K562 (cell line): ENCODE measurements around the gene LTBP1. TPM values are rescaled to one million over a fixed set of nuclear protein-coding genes. Genes with fewer than 3 reads are reported as not detected.

Source experiments
- ATAC-seq: fragments of 200-7000 bp; cut with Tn5 transposase; 3 replicates; pipeline ENCODE4 v1.9.1; 2020; ENCODE audit warnings: moderate library complexity
- BruUV-seq: library from RNA; stranded (reverse); fragments of 400-500 nt; replicated peaks from 2 replicates; lab custom pipeline; 2021; lab: Mats Ljungman, UMichigan
- CTCF ChIA-PET: fragments of 300-600 bp; formaldehyde crosslinking; extraction: SDS; loops from one replicate; lab custom pipeline; 2021; ENCODE audit warnings: low intra/inter-chr PET ratio; lab: Yijun Ruan, JAX
- POLR2A ChIA-PET: fragments of 300-600, 350-650 bp; sonication (Branson Sonifier 250); formaldehyde crosslinking; extraction: SDS; loops from one replicate; lab custom pipeline; 2021; ENCODE audit warnings: antibody characterized with exemption, inconsistent platforms; lab: Yijun Ruan, JAX
- DNase-seq, 4 experiments: peaks; one replicate each; pipeline versions ENCODE4 v3.0.0 to v3.0.0-alpha.2; 2011 to 2018; ENCODE audit warnings: low spot score in 3 of 4, mixed read lengths in 3 of 4; ENCODE audit errors: extremely low read depth in 1 of 4
- FAIRE-seq: peaks from 2 replicates; lab custom pipeline; 2011; peaks lifted over from hg19 to GRCh38; lab: Jason Lieb, UNC
- H2AFZ ChIP-seq: 2 replicates; pipeline ENCODE4 v1.6.0; 2011; ENCODE audit warnings: low read depth, low read length, control low read depth, inconsistent platforms
- H3K27ac ChIP-seq: fragments of 200-600 bp; 3 replicates; pipeline ENCODE4 v1.8.0; 2011; ENCODE audit warnings: low read depth, mild to moderate bottlenecking, control low read depth, inconsistent platforms, low read length, moderate library complexity, mixed read lengths; ENCODE audit errors: extremely low read depth
- H3K27me3 ChIP-seq, 2 experiments: fragments of 300-600 bp in 1 of 2; 2 replicates in 1 of 2; 3 replicates in 1 of 2; pipeline versions ENCODE4 v1.6.0 to v1.8.0; 2011; ENCODE audit warnings: inconsistent platforms in 2 of 2, low read length in 2 of 2, mild to moderate bottlenecking in 1 of 2, mixed read lengths in 1 of 2, moderate library complexity in 1 of 2; ENCODE audit not compliant: control insufficient read depth in 2 of 2, insufficient read depth in 2 of 2
- H3K36me3 ChIP-seq: fragments of 300-600 bp; 3 replicates; pipeline ENCODE4 v1.8.0; 2011; ENCODE audit warnings: mild to moderate bottlenecking, low read length, inconsistent platforms; ENCODE audit not compliant: control insufficient read depth, insufficient read depth
- H3K4me1 ChIP-seq, 2 experiments: fragments of 200-600 bp in 1 of 2; replicated peaks in 1 of 2; 2 replicates in 1 of 2; 3 replicates in 1 of 2; pipeline versions ENCODE4 v1.5.1 to v1.8.0; 2011; ENCODE audit warnings: inconsistent platforms in 2 of 2, low read length in 2 of 2, mild to moderate bottlenecking in 1 of 2, mixed read lengths in 1 of 2, moderate library complexity in 1 of 2; ENCODE audit not compliant: control insufficient read depth in 2 of 2, insufficient read depth in 2 of 2
- H3K4me2 ChIP-seq: 2 replicates; pipeline ENCODE4 v1.6.1; 2011; ENCODE audit warnings: low read length, control low read depth, inconsistent platforms, mixed read lengths; ENCODE audit not compliant: insufficient read depth
- H3K4me3 ChIP-seq: fragments of 200-600 bp; sonication (generic), shearing (Covaris generic); 2 replicates; pipeline ENCODE4 v1.5.1; 2016; ENCODE audit warnings: control low read depth, inconsistent platforms
- H3K79me2 ChIP-seq: fragments of 200-600 bp; 3 replicates; pipeline ENCODE4 v1.8.0; 2011; ENCODE audit warnings: low read length, inconsistent platforms; ENCODE audit not compliant: control insufficient read depth, insufficient read depth
- H3K9ac ChIP-seq, 2 experiments: 2 replicates each; pipeline versions ENCODE4 v1.6.0 to v1.6.1; 2011; ENCODE audit warnings: low read depth in 2 of 2, low read length in 2 of 2, control low read depth in 1 of 2, inconsistent platforms in 1 of 2, mild to moderate bottlenecking in 1 of 2, mixed read lengths in 1 of 2; ENCODE audit not compliant: insufficient read depth in 1 of 2
- H3K9me1 ChIP-seq: one replicate; pipeline ENCODE4 v1.6.0; 2011; ENCODE audit warnings: inconsistent platforms, mild to moderate bottlenecking, low read length, moderate library complexity; ENCODE audit not compliant: control insufficient read depth, insufficient read depth
- H3K9me3 ChIP-seq: replicated peaks from 2 replicates; pipeline ENCODE4 v1.5.1; 2011; ENCODE audit warnings: low read depth, low read length, inconsistent platforms; ENCODE audit not compliant: control insufficient read depth, insufficient read depth
- H4K20me1 ChIP-seq: replicated peaks from 2 replicates; pipeline ENCODE4 v1.6.1; 2011; ENCODE audit warnings: low read length, inconsistent platforms, mixed read lengths; ENCODE audit not compliant: control insufficient read depth, insufficient read depth
- C11orf30 ChIP-seq: fragments of 450-650 bp; IDR thresholded peaks from 2 replicates; pipeline ENCODE4 v1.6.1; 2016; ENCODE audit warnings: low read depth, mild to moderate bottlenecking
- DEAF1 ChIP-seq: fragments of 450-650 bp; formaldehyde crosslinking; IDR thresholded peaks from 2 replicates; pipeline ENCODE4 v1.4.0; 2020; ENCODE audit warnings: mild to moderate bottlenecking, moderate library complexity
- EP300 ChIP-seq: IDR thresholded peaks from 2 replicates; pipeline ENCODE4 v1.6.1; 2012; ENCODE audit warnings: low read length, improper control_type of control experiment
- KLF16 ChIP-seq: IDR thresholded peaks from 2 replicates; pipeline ENCODE4 v1.6.1; 2016; ENCODE audit warnings: antibody characterized with exemption
- MYC ChIP-seq, 2 experiments: fragments of 250-450 bp in 1 of 2; sonication (Bioruptor Pico) in 1 of 2; IDR thresholded peaks; 2 replicates each; pipeline versions ENCODE4 v1.5.1 to v1.6.1; 2012 to 2021; ENCODE audit warnings: low read depth in 2 of 2, borderline replicate concordance in 1 of 2, improper control_type of control experiment in 1 of 2, low read length in 1 of 2, mild to moderate bottlenecking in 1 of 2, moderate library complexity in 1 of 2
- NCOA4 ChIP-seq: fragments of 450-650 bp; IDR thresholded peaks from 2 replicates; pipeline ENCODE4 v1.6.1; 2018; ENCODE audit warnings: mild to moderate bottlenecking; ENCODE audit not compliant: partially characterized antibody
- NFXL1 ChIP-seq: fragments of 450-650 bp; formaldehyde crosslinking; IDR thresholded peaks from 2 replicates; pipeline ENCODE4 v1.4.0; 2021; ENCODE audit warnings: mild to moderate bottlenecking
- NR4A1 ChIP-seq, 2 experiments: fragments of 250-450 bp in 1 of 2; fragments of 450-650 bp in 1 of 2; sonication (Bioruptor Pico) in 1 of 2; IDR thresholded peaks; 2 replicates each; pipeline versions ENCODE4 v1.4.0 to v1.6.1; 2016 to 2020; ENCODE audit warnings: mild to moderate bottlenecking in 2 of 2, missing compliant biosample characterization in 1 of 2, missing genetic modification characterization in 1 of 2, moderate library complexity in 1 of 2
- PATZ1 ChIP-seq: fragments of 250-450 bp; sonication (Bioruptor Pico); IDR thresholded peaks from 2 replicates; pipeline ENCODE4 v1.5.0; 2020; ENCODE audit warnings: mild to moderate bottlenecking, borderline replicate concordance
- SPI1 ChIP-seq: IDR thresholded peaks from 2 replicates; pipeline ENCODE4 v1.6.1; 2011; ENCODE audit warnings: low read depth, low read length, control low read depth, borderline replicate concordance
- TEAD4 ChIP-seq, 2 experiments: sonication (generic) in 1 of 2; formaldehyde crosslinking in 1 of 2; IDR thresholded peaks; 2 replicates each; pipeline versions ENCODE4 v1.6.1 to v1.8.0; 2012 to 2022; ENCODE audit warnings: borderline replicate concordance in 1 of 2, inconsistent platforms in 1 of 2, low read length in 1 of 2, mild to moderate bottlenecking in 1 of 2, missing genetic modification reagents in 1 of 2
- ZBTB17 ChIP-seq: fragments of 450-650 bp; formaldehyde crosslinking; IDR thresholded peaks from 2 replicates; pipeline ENCODE4 v1.4.0; 2020; ENCODE audit warnings: mild to moderate bottlenecking
- ZNF133 ChIP-seq: fragments of 250-450 bp; sonication (Bioruptor Pico); IDR thresholded peaks from 2 replicates; pipeline ENCODE4 v1.4.0; 2020; ENCODE audit warnings: mild to moderate bottlenecking
- WGBS: fragments of 100-300 bp; shearing (Covaris generic); methylation state at CpG from one replicate; pipeline ENCODE4 v1.1.6; 2016; ENCODE audit warnings: low coverage, mixed read lengths; ENCODE audit not compliant: insufficient coverage; ENCODE audit errors: missing lambda C conversion rate; 5-methylcytosine and 5-hydroxymethylcytosine counted together
- in situ Hi-C: fragments of 300-500 bp; cut with MboI; formaldehyde crosslinking; loops from 4 replicates; pipeline ENCODE4 v1.15.0; 2018; ENCODE audit warnings: inconsistent platforms, mixed read lengths
- intact Hi-C: fragments of 100-400 bp; cut with micrococcal nuclease; formaldehyde crosslinking; loops from 2 replicates; pipeline ENCODE4 v1.14.2; 2022
- polyA plus RNA-seq, 8 experiments: library from polyadenylated mRNA; depleted of rRNA in 4 of 8; stranded (reverse) in 5 of 8; unstranded in 3 of 8; fragments of >200 nt; fragmentation: Nextera tagmentation in 2 of 8; fragmentation: Illumina TruSeq in 1 of 8; extraction: Ambion mirVana in 2 of 8; extraction: Trizol in 1 of 8; gene quantifications; 2 replicates each; pipeline versions ENCODE4 v1.2.1 to v1.2.3, GENCODE V29; 2011 to 2014; ENCODE audit warnings: inconsistent platforms in 1 of 8, missing spikeins in 1 of 8
- total RNA-seq, 7 experiments: library from RNA; depleted of rRNA in 6 of 7; stranded (reverse); fragments of >200 nt in 6 of 7; fragmentation: Illumina TruSeq in 2 of 7; extraction: Trizol in 2 of 7; gene quantifications; 2 replicates each; pipeline versions ENCODE4 v1.2.1 to v1.2.3, GENCODE V29; 2011 to 2021; ENCODE audit warnings: low replicate concordance in 1 of 7
- TF ChIP-seq, protein P1 (sequence below): sonication (generic); IDR thresholded peaks from 2 replicates; pipeline ENCODE4 v1.6.1; 2016

The LTBP1 gene
- total and polyA plus RNA-seq, 9 of the 15 experiments (the other 6 are each of a cell fraction or from before 2014, with no cell fraction given) = 3.6 to 16.4 (median 8.5) TPM

DNA sequence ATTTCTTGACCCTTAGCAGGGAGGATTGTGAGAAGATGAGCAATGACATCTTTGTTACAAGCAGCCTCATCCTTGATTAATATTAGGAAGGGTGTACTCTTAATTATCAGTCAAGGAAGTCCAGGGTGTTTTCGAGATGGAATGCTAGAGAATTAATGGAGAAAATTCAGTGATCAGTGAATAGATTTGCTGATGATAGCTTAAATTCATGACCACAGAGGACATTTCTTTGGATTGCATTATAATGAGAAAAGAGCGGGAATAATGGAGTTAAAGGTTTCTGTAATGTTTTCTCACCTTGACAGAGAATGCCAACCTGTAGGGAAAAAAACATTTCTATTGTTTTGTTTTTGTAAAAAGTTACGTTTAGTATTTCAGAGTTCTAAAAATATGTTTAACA, 249.9 kb downstream of the LTBP1 start:
- DNase-seq = no peak
- CTCF ChIA-PET = no interaction called here
- no peaks in the 10 kb centered on the region for H3K27me3 ChIP-seq
- BruUV-seq = no TSS peak
- H3K9me1 ChIP-seq = no peaks in the 10 kb centered on the region
- H3K4me3 ChIP-seq = no peak overlapping the region
- H4K20me1 ChIP-seq = no peaks in the 10 kb centered on the region
- no peaks in the 10 kb centered on the region for H3K4me1 ChIP-seq
- no peaks in the 10 kb centered on the region for H3K79me2 ChIP-seq
- H3K4me2 ChIP-seq = no peak overlapping the region
- H2AFZ ChIP-seq = no peak overlapping the region
- H3K27ac ChIP-seq = no peak overlapping the region
- no peaks in the 10 kb centered on the region for H3K9me3 ChIP-seq
- H3K36me3 ChIP-seq = no peaks in the 10 kb centered on the region
- FAIRE-seq = no peak
- intact Hi-C loops (no loop called here), in situ Hi-C loops (no loop called here)
- no peak overlapping the region for H3K9ac ChIP-seq
- ATAC-seq = no peak
- 28% methylated on average over 3 of the region's 3 CpGs for WGBS
- POLR2A ChIA-PET = no interaction called here
- no peak for TF ChIP-seq ZBTB17 (CRISPR knock-in tag)
- no peak for TF ChIP-seq NCOA4
- TF ChIP-seq TEAD4 (IDR thresholded peaks at IDR 0.05; ENCODE audit: low read length) = no peak
- TF ChIP-seq TEAD4 (CRISPR knock-in tag; IDR thresholded peaks at IDR 0.05; ENCODE audit: borderline replicate concordance) = no peak
- TF ChIP-seq SPI1 = no peak
- TF ChIP-seq KLF16 = no peak
- TF ChIP-seq MYC (IDR thresholded peaks at IDR 0.05; ENCODE audit: low read depth, low read length) = no peak
- TF ChIP-seq MYC (CRISPR knock-in tag; IDR thresholded peaks at IDR 0.05; ENCODE audit: borderline replicate concordance, low read depth) = no peak
- no peak for TF ChIP-seq C11orf30
- no peak for TF ChIP-seq EP300
- TF ChIP-seq PATZ1 = no peak
- TF ChIP-seq ZNF133 (CRISPR knock-in tag) = no peak
- TF ChIP-seq, protein P1, sequence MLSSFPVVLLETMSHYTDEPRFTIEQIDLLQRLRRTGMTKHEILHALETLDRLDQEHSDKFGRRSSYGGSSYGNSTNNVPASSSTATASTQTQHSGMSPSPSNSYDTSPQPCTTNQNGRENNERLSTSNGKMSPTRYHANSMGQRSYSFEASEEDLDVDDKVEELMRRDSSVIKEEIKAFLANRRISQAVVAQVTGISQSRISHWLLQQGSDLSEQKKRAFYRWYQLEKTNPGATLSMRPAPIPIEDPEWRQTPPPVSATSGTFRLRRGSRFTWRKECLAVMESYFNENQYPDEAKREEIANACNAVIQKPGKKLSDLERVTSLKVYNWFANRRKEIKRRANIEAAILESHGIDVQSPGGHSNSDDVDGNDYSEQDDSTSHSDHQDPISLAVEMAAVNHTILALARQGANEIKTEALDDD = no peak
- no peak for TF ChIP-seq DEAF1
- TF ChIP-seq NFXL1 (CRISPR knock-in tag) = no peak
- TF ChIP-seq NR4A1 (CRISPR knock-in tag; IDR thresholded peaks at IDR 0.05) = no peak
- no peak for TF ChIP-seq NR4A1 (tag; IDR thresholded peaks at IDR 0.05)
